ENCODE results near the gene UBE3D. TPM values are rescaled to one million over a fixed set of nuclear protein-coding genes. Genes with fewer than 3 reads are reported as not detected.

UBE3D gene
- total and polyA plus RNA-seq, 2 of the 4 experiments (the other 2 are of a cell fraction), result 3.2 to 6.3 TPM

GRCh38 chr6:82980086-82980485, 85.6 kb downstream of the UBE3D start:
- H2BK5ac ChIP-seq (ENCODE audit: low read depth, low read length, poor library complexity, severe bottlenecking), result no peak overlapping the region
- CTCF ChIA-PET, result no interaction called here
- no peaks in the 10 kb centered on the region for H3K4me1 ChIP-seq (ENCODE audit: control insufficient read depth, insufficient read depth, low read length)
- DNase-seq (peak; percentile 86), ATAC-seq (ENCODE audit: low read depth) (peak; percentile 54)
- H2BK15ac ChIP-seq (ENCODE audit: low read depth, low read length), result no peak overlapping the region
- no peaks in the 10 kb centered on the region for H4K20me1 ChIP-seq (ENCODE audit: insufficient read depth, low read length)
- no peaks in the 10 kb centered on the region; a peak in 1 of 4 replicates for H3K79me1 ChIP-seq (ENCODE audit: low read depth in 1 of 2, low read length in 2 of 2)
- H4K91ac ChIP-seq (ENCODE audit: insufficient read depth, low read depth, low read length), result no peak overlapping the region
- H4K8ac ChIP-seq (ENCODE audit: low read depth in 2 of 2, low read length in 2 of 2), result no peak overlapping the region
- BruUV-seq (replicated peaks), result no TSS peak
- H3K4me2 ChIP-seq (ENCODE audit: low read depth, low read length), result no peak overlapping the region
- POLR2A ChIA-PET (ENCODE audit: unreplicated experiment), result no interaction called here
- no peak overlapping the region for H3K18ac ChIP-seq (ENCODE audit: low read depth, low read length)
- no peak overlapping the region for H3K56ac ChIP-seq (ENCODE audit: extremely low read depth, insufficient read depth, low read length)
- H2AK5ac ChIP-seq (ENCODE audit: low read depth, low read length), result no peak overlapping the region
- no peak overlapping the region for H2AK9ac ChIP-seq (replicated peaks; ENCODE audit: low read depth, low read length, poor library complexity)
- H3K4me3 ChIP-seq (ENCODE audit: insufficient read depth, low read depth, low read length), result no peak overlapping the region
- intact Hi-C loops (cut with micrococcal nuclease), result no loop called here
- H3K4ac ChIP-seq (ENCODE audit: low read depth, low read length), result no peak overlapping the region
- H3K27me3 ChIP-seq (ENCODE audit: control insufficient read depth, insufficient read depth, low read length), result no peaks in the 10 kb centered on the region
- no peak overlapping the region for H4K5ac ChIP-seq (ENCODE audit: low read depth, low read length)
- WGBS, 2 experiments (ENCODE audit: extremely low coverage in 2 of 2, insufficient read length in 1 of 2), result no CpG with 5 or more reads among the region's 1 CpG
- no peaks in the 10 kb centered on the region for H3K9me3 ChIP-seq (ENCODE audit: control insufficient read depth, insufficient read depth, low read length)
- in situ Hi-C loops (cut with MboI; ENCODE audit: low sequenced_read_pairs), result no loop called here
- dilution Hi-C loops (cut with HindIII; ENCODE audit: low sequenced_read_pairs, unreplicated experiment), result no loop called here
- no peak overlapping the region for H2BK120ac ChIP-seq (ENCODE audit: low read depth, low read length)
- H3K27ac ChIP-seq (ENCODE audit: insufficient read depth, low read length), result no peak overlapping the region
- no peak overlapping the region for H3K23ac ChIP-seq (ENCODE audit: low read depth, low read length)
- H2BK20ac ChIP-seq (ENCODE audit: low read depth, low read length), result no peak overlapping the region
- TF ChIP-seq CHD1 (IDR thresholded peaks at IDR 0.05; ENCODE audit: low read depth, low read length) (no peak), POLR2A (IDR thresholded peaks at IDR 0.05; ENCODE audit: low read depth, low read length) (no peak), FOS (IDR thresholded peaks at IDR 0.05; ENCODE audit: low read depth, low read length) (no peak), RFX5 (IDR thresholded peaks at IDR 0.05; ENCODE audit: low read depth, low read length) (no peak), CEBPB (IDR thresholded peaks at IDR 0.05; ENCODE audit: low read depth, low read length) (peak; percentile 85), BHLHE40 (IDR thresholded peaks at IDR 0.05; ENCODE audit: low read depth, low read length) (no peak), NFE2L2 (IDR thresholded peaks at IDR 0.05; ENCODE audit: low read depth, low read length) (peak; percentile 60; the same call in 1 of the 2 replicates), MAFK (IDR thresholded peaks at IDR 0.05; ENCODE audit: low read depth, low read length) (peak; percentile 38; the same call in 1 of the 2 replicates), MXI1 (IDR thresholded peaks at IDR 0.05; ENCODE audit: borderline replicate concordance, low read depth, low read length) (no peak), MAZ (IDR thresholded peaks at IDR 0.05; ENCODE audit: borderline replicate concordance, low read depth, low read length) (no peak), RAD21 (IDR thresholded peaks at IDR 0.05; ENCODE audit: low read length) (no peak), RCOR1 (IDR thresholded peaks at IDR 0.05; ENCODE audit: insufficient replicate concordance, low read length) (no peak)
- TF ChIP-seq, protein P1, sequence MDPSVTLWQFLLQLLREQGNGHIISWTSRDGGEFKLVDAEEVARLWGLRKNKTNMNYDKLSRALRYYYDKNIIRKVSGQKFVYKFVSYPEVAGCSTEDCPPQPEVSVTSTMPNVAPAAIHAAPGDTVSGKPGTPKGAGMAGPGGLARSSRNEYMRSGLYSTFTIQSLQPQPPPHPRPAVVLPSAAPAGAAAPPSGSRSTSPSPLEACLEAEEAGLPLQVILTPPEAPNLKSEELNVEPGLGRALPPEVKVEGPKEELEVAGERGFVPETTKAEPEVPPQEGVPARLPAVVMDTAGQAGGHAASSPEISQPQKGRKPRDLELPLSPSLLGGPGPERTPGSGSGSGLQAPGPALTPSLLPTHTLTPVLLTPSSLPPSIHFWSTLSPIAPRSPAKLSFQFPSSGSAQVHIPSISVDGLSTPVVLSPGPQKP (IDR thresholded peaks at IDR 0.05; ENCODE audit: borderline replicate concordance, low read depth, low read length), result no peak
- no peaks in the 10 kb centered on the region for H3K36me3 ChIP-seq (ENCODE audit: control insufficient read depth, insufficient read depth, low read length)
- H3K9me1 ChIP-seq (ENCODE audit: insufficient read depth, low read length), result no peaks in the 10 kb centered on the region
- H3K14ac ChIP-seq (replicated peaks; ENCODE audit: low read depth, low read length), result no peak overlapping the region
- H2AFZ ChIP-seq (replicated peaks; ENCODE audit: low read length, poor library complexity), result no peak overlapping the region
- H3K9ac ChIP-seq (ENCODE audit: low read depth, low read length), result no peak overlapping the region

Measured in IMR-90 (cell line).